HCT116 (cell line): ENCODE data around the gene LNPK. TPM values are rescaled to one million over a fixed set of nuclear protein-coding genes. Genes with fewer than 3 reads are reported as not detected.

Experiments
- ATAC-seq: fragments of 200-7000 bp; cut with Tn5 transposase; 2 replicates; pipeline ENCODE4 v1.9.1; 2020; ENCODE audit warnings: mild to moderate bottlenecking, moderate library complexity
- BruUV-seq: library from RNA; stranded (reverse); fragments of 400-500 nt; replicated peaks from 2 replicates; lab custom pipeline; 2021; lab: Mats Ljungman, UMichigan
- CTCF ChIA-PET: fragments of 300-600 bp; sonication (Branson Sonifier 250); formaldehyde crosslinking; loops from one replicate; lab custom pipeline; 2021; ENCODE audit warnings: antibody characterized with exemption; lab: Charles Lee
- POLR2A ChIA-PET: fragments of 300-600, 350-600 bp; sonication (Branson Sonifier 250); formaldehyde crosslinking; loops from one replicate; lab custom pipeline; 2021; ENCODE audit warnings: antibody characterized with exemption; lab: Charles Lee
- RAD21 ChIA-PET, 2 experiments: fragments of 300-600 bp; sonication (Branson Sonifier 250); formaldehyde crosslinking; loops; one replicate each; lab custom pipeline; 2023; ENCODE audit warnings: low total read pairs in 2 of 2; ENCODE audit not compliant: uncharacterized antibody in 2 of 2, unreplicated experiment in 2 of 2, low non-redundant PET in 1 of 2; lab: Charles Lee
- DNase-seq: peaks from one replicate; pipeline ENCODE4 v3.0.0-alpha.2; 2010; ENCODE audit warnings: low read depth, low spot score
- H2AFZ ChIP-seq: fragments of 200-600 bp; shearing (Covaris generic), sonication (generic); 2 replicates; pipeline ENCODE4 v1.6.1; 2017; ENCODE audit warnings: low read depth, mixed run types, mixed read lengths, antibody characterized with exemption, low read length; ENCODE audit not compliant: poor library complexity, severe bottlenecking
- H3K27ac ChIP-seq: 2 replicates; pipeline ENCODE4 v1.5.1; 2012; ENCODE audit warnings: low read depth, low read length
- H3K27me3 ChIP-seq: fragments of 200-600 bp; sonication (generic); 2 replicates; pipeline ENCODE4 v1.6.1; 2016; ENCODE audit warnings: mixed run types, low read length, mixed read lengths; ENCODE audit not compliant: insufficient read depth
- H3K36me3 ChIP-seq, 2 experiments: fragments of 200-500 bp in 1 of 2; fragments of 200-600 bp in 1 of 2; sonication (Bioruptor generic) in 1 of 2; sonication (generic) in 1 of 2; 2 replicates each; pipeline versions ENCODE4 v1.5.1 to v1.6.1; 2014 to 2016; ENCODE audit warnings: low read length in 2 of 2, inconsistent platforms in 1 of 2, mixed read lengths in 1 of 2, mixed run types in 1 of 2; ENCODE audit not compliant: insufficient read depth in 2 of 2, control insufficient read depth in 1 of 2
- H3K4me1 ChIP-seq, 2 experiments: fragments of 200-600 bp in 1 of 2; sonication (generic) in 1 of 2; 2 replicates each; pipeline versions ENCODE4 v1.5.1 to v1.6.1; 2012 to 2017; ENCODE audit warnings: low read length in 2 of 2, inconsistent platforms in 1 of 2, mild to moderate bottlenecking in 1 of 2, mixed read lengths in 1 of 2, mixed run types in 1 of 2, moderate library complexity in 1 of 2; ENCODE audit not compliant: insufficient read depth in 2 of 2, control insufficient read depth in 1 of 2
- H3K4me2 ChIP-seq: fragments of 200-600 bp; sonication (generic); 2 replicates; pipeline ENCODE4 v1.6.1; 2017; ENCODE audit warnings: mixed run types, low read length, mixed read lengths
- H3K4me3 ChIP-seq, 2 experiments: fragments of 200-600 bp in 1 of 2; sonication (generic) in 1 of 2; replicated peaks in 1 of 2; 2 replicates each; pipeline ENCODE4 v1.5.1; 2011 to 2016; ENCODE audit warnings: low read length in 2 of 2, control low read depth in 1 of 2, low read depth in 1 of 2, mild to moderate bottlenecking in 1 of 2, mixed read lengths in 1 of 2, mixed run types in 1 of 2
- H3K79me2 ChIP-seq: fragments of 200-600 bp; sonication (generic); 2 replicates; pipeline ENCODE4 v1.6.1; 2017; ENCODE audit warnings: mild to moderate bottlenecking, mixed run types, low read length, moderate library complexity, mixed read lengths; ENCODE audit not compliant: insufficient read depth
- H3K9ac ChIP-seq: fragments of 200-600 bp; sonication (generic); 2 replicates; pipeline ENCODE4 v1.6.1; 2016; ENCODE audit warnings: low read length, mixed read lengths
- H3K9me2 ChIP-seq: fragments of 200-600 bp; sonication (generic), shearing (Covaris generic); 2 replicates; pipeline ENCODE4 v1.6.1; 2017; ENCODE audit warnings: mixed run types, mild to moderate bottlenecking, moderate library complexity; ENCODE audit not compliant: insufficient read depth
- H3K9me3 ChIP-seq, 2 experiments: fragments of 200-500 bp in 1 of 2; fragments of 200-600 bp in 1 of 2; sonication (Bioruptor generic) in 1 of 2; sonication (generic) in 1 of 2; 2 replicates each; pipeline ENCODE4 v1.6.1; 2014 to 2017; ENCODE audit warnings: low read length in 2 of 2, mixed read lengths in 2 of 2, inconsistent platforms in 1 of 2, low read depth in 1 of 2, mild to moderate bottlenecking in 1 of 2, mixed run types in 1 of 2, moderate library complexity in 1 of 2; ENCODE audit not compliant: control insufficient read depth in 1 of 2, insufficient read depth in 1 of 2
- H4K20me1 ChIP-seq: fragments of 200-600 bp; sonication (generic), shearing (Covaris generic); 2 replicates; pipeline ENCODE4 v1.6.1; 2017; ENCODE audit warnings: mixed run types, mild to moderate bottlenecking, moderate library complexity; ENCODE audit not compliant: insufficient read depth
- CBX3 ChIP-seq: IDR thresholded peaks from 2 replicates; pipeline ENCODE4 v1.6.1; 2012; ENCODE audit warnings: low read depth
- CEBPB ChIP-seq: IDR thresholded peaks from 2 replicates; pipeline ENCODE4 v1.6.1; 2012; ENCODE audit warnings: low read depth
- EGR1 ChIP-seq: IDR thresholded peaks from 2 replicates; pipeline ENCODE4 v1.6.1; 2012; ENCODE audit warnings: low read depth
- ELF1 ChIP-seq: IDR thresholded peaks from 2 replicates; pipeline ENCODE4 v1.6.1; 2012; ENCODE audit warnings: low read depth, borderline replicate concordance
- FOSL1 ChIP-seq: IDR thresholded peaks from 2 replicates; pipeline ENCODE4 v1.6.1; 2012; ENCODE audit warnings: low read depth
- JUND ChIP-seq: IDR thresholded peaks from 2 replicates; pipeline ENCODE4 v1.6.1; 2012
- POLR2A ChIP-seq: IDR thresholded peaks from 2 replicates; pipeline ENCODE4 v1.7.0; 2011; ENCODE audit warnings: borderline replicate concordance; ENCODE audit not compliant: insufficient read depth, insufficient read length; ENCODE audit errors: extremely low read depth
- POLR2AphosphoS5 ChIP-seq: IDR thresholded peaks from 2 replicates; pipeline ENCODE4 v1.6.1; 2011; ENCODE audit warnings: mild to moderate bottlenecking, low read depth, low read length, moderate library complexity
- SIN3A ChIP-seq: IDR thresholded peaks from 2 replicates; pipeline ENCODE4 v1.6.1; 2012; ENCODE audit warnings: low read depth
- SP1 ChIP-seq: IDR thresholded peaks from 2 replicates; pipeline ENCODE4 v1.6.1; 2012; ENCODE audit warnings: low read depth
- SRF ChIP-seq: IDR thresholded peaks from 2 replicates; pipeline ENCODE4 v1.6.1; 2012; ENCODE audit warnings: low read depth
- TCF7L2 ChIP-seq: IDR thresholded peaks from 2 replicates; pipeline ENCODE4 v1.7.0; 2011; ENCODE audit warnings: borderline replicate concordance, inconsistent platforms; ENCODE audit not compliant: insufficient read depth, insufficient read length; ENCODE audit errors: extremely low read depth
- YY1 ChIP-seq: IDR thresholded peaks from 2 replicates; pipeline ENCODE4 v1.6.1; 2011; ENCODE audit warnings: low read length, low read depth, moderate library complexity, mild to moderate bottlenecking; ENCODE audit not compliant: insufficient replicate concordance; ENCODE audit errors: extremely low read depth
- ZFX ChIP-seq: fragments of 450-650 bp; IDR thresholded peaks from 2 replicates; pipeline ENCODE4 v1.6.1; 2017
- ZNF274 ChIP-seq: fragments of 200-500 bp; sonication (Bioruptor generic); IDR thresholded peaks from 2 replicates; pipeline ENCODE4 v1.6.1; 2014; ENCODE audit warnings: mild to moderate bottlenecking, low read depth, low read length, inconsistent platforms
- intact Hi-C: fragments of 100-400 bp; cut with micrococcal nuclease; formaldehyde crosslinking; loops from 2 replicates; pipeline ENCODE4 v1.10.0; 2022
- total RNA-seq: library from RNA; stranded (reverse); gene quantifications from one replicate; pipeline ENCODE4 v1.2.1, GENCODE V29; 2021; ENCODE audit not compliant: unreplicated experiment
- TF ChIP-seq, protein P1 (sequence below), 3 experiments: fragments of 200-600 bp in 1 of 3; sonication (generic) in 1 of 3; IDR thresholded peaks in 2 of 3; conservative IDR thresholded peaks in 1 of 3; 2 replicates each; pipeline ENCODE4 v1.5.1; 2012 to 2017; ENCODE audit warnings: low read depth in 2 of 3, low read length in 2 of 3, antibody characterized with exemption in 1 of 3, borderline replicate concordance in 1 of 3, control low read depth in 1 of 3, mild to moderate bottlenecking in 1 of 3, mixed read lengths in 1 of 3, mixed run types in 1 of 3, moderate library complexity in 1 of 3; ENCODE audit not compliant: insufficient read depth in 1 of 3
- TF ChIP-seq, protein P2 (sequence below): IDR thresholded peaks from 2 replicates; pipeline ENCODE4 v1.6.1; 2011; ENCODE audit warnings: mild to moderate bottlenecking, low read length, moderate library complexity; ENCODE audit not compliant: insufficient replicate concordance; ENCODE audit errors: extremely low read depth

The LNPK gene
- total RNA-seq, 1 experiment from 2014 or later: 22.3 TPM

DNA sequence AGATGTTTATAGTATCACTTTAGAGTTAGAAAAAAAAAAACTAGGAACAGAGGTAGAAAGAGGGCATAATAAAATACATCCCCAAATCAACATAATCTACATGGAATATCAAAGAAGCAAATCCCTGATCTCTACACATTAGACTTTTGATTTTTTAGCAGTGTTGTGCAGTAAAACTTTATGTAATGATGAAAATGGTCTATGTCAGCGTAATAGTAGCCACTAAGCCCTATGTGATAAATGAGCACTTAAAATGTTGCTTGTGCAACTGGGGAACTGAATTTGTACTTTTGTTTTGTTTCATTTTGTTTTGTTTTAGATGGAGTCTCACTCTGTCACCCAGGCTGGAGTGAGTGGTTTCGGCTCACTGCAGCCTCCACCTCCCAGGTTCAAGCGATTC, 36.3 kb downstream of the LNPK start:
- no peaks in the 10 kb centered on the region for H3K9me3 ChIP-seq
- intact Hi-C loops: no loop called here
- no peak overlapping the region for H2AFZ ChIP-seq
- DNase-seq (no peak), ATAC-seq (no peak)
- TF ChIP-seq, protein P1, sequence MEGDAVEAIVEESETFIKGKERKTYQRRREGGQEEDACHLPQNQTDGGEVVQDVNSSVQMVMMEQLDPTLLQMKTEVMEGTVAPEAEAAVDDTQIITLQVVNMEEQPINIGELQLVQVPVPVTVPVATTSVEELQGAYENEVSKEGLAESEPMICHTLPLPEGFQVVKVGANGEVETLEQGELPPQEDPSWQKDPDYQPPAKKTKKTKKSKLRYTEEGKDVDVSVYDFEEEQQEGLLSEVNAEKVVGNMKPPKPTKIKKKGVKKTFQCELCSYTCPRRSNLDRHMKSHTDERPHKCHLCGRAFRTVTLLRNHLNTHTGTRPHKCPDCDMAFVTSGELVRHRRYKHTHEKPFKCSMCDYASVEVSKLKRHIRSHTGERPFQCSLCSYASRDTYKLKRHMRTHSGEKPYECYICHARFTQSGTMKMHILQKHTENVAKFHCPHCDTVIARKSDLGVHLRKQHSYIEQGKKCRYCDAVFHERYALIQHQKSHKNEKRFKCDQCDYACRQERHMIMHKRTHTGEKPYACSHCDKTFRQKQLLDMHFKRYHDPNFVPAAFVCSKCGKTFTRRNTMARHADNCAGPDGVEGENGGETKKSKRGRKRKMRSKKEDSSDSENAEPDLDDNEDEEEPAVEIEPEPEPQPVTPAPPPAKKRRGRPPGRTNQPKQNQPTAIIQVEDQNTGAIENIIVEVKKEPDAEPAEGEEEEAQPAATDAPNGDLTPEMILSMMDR (IDR thresholded peaks at IDR 0.05 in 2 of 3, conservative IDR thresholded peaks at IDR 0.05 in 1 of 3; ENCODE audit: borderline replicate concordance in 1 of 3, insufficient read depth in 1 of 3, low read depth in 2 of 3, low read length in 2 of 3): no peak
- TF ChIP-seq SP1: no peak
- no peak for TF ChIP-seq CEBPB
- no peak for TF ChIP-seq FOSL1
- no peak for TF ChIP-seq JUND
- TF ChIP-seq, protein P2, sequence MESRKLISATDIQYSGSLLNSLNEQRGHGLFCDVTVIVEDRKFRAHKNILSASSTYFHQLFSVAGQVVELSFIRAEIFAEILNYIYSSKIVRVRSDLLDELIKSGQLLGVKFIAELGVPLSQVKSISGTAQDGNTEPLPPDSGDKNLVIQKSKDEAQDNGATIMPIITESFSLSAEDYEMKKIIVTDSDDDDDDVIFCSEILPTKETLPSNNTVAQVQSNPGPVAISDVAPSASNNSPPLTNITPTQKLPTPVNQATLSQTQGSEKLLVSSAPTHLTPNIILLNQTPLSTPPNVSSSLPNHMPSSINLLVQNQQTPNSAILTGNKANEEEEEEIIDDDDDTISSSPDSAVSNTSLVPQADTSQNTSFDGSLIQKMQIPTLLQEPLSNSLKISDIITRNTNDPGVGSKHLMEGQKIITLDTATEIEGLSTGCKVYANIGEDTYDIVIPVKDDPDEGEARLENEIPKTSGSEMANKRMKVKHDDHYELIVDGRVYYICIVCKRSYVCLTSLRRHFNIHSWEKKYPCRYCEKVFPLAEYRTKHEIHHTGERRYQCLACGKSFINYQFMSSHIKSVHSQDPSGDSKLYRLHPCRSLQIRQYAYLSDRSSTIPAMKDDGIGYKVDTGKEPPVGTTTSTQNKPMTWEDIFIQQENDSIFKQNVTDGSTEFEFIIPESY: no peak
- TF ChIP-seq POLR2AphosphoS5: no peak
- TF ChIP-seq ELF1: no peak
- TF ChIP-seq ZNF274: no peak
- TF ChIP-seq POLR2A: no peak
- no peak for TF ChIP-seq ZFX
- TF ChIP-seq CBX3: no peak
- TF ChIP-seq YY1: no peak
- no peak for TF ChIP-seq SIN3A
- TF ChIP-seq EGR1: no peak
- no peak for TF ChIP-seq SRF
- TF ChIP-seq TCF7L2: no peak
- no peaks in the 10 kb centered on the region for H3K4me1 ChIP-seq
- H4K20me1 ChIP-seq: no peaks in the 10 kb centered on the region; the same call in 1 of the 2 replicates
- ChIA-PET CTCF (interaction anchor here (1.1 kb wide), 1 partner anchor 10 kb away, joined by 4 read pairs; no protein-coding TSS in a partner anchor), POLR2A (no interaction called here), RAD21 (no interaction called here)
- H3K36me3 ChIP-seq: no peaks in the 10 kb centered on the region
- H3K9me2 ChIP-seq: no peaks in the 10 kb centered on the region
- BruUV-seq: no TSS peak
- no peaks in the 10 kb centered on the region for H3K79me2 ChIP-seq
- H3K9ac ChIP-seq: no peak overlapping the region
- no peaks in the 10 kb centered on the region for H3K27me3 ChIP-seq
- no peak overlapping the region for H3K27ac ChIP-seq
- no peak overlapping the region for H3K4me2 ChIP-seq
- no peak overlapping the region for H3K4me3 ChIP-seq
